ENCODE measurements around the gene OXCT1. TPM values are rescaled to one million over a fixed set of nuclear protein-coding genes. Genes with fewer than 3 reads are reported as not detected.

Gene OXCT1
- total and polyA plus RNA-seq, 2 of the 4 experiments (the other 2 are of a cell fraction) = 14.2 to 16.3 TPM

Other genes starting within 250 kb of the OXCT1 start
- gene RIMOC1, start 33.9 kb upstream of the OXCT1 start, total RNA-seq (2012; rRNA removed) = 4.1 and 10.3 TPM in 2 replicates
- 7.1 and 9.0 TPM in 2 replicates for gene RIMOC1, start 33.9 kb upstream of the OXCT1 start, polyA plus RNA-seq (2012; rRNA removed)
- 4.1 and 8.3 TPM in 2 replicates for gene FBXO4, start 54.9 kb upstream of the OXCT1 start, total RNA-seq (2012; rRNA removed)
- gene FBXO4, start 54.9 kb upstream of the OXCT1 start, polyA plus RNA-seq (2012; rRNA removed) = 3.5 TPM in 2 replicates